GM10248 (cell line): ENCODE data around the gene AATF.

Experiments used
- CTCF ChIA-PET: fragments of 300-600 bp; sonication (Branson Sonifier 250); formaldehyde crosslinking; extraction: SDS; loops from one replicate; lab custom pipeline; 2021; ENCODE audit warnings: antibody characterized with exemption; lab: Yijun Ruan, JAX
- POLR2A ChIA-PET: fragments of 350-650 bp; sonication (Branson Sonifier 250); formaldehyde crosslinking; extraction: SDS; loops from one replicate; lab custom pipeline; 2020; ENCODE audit warnings: antibody characterized with exemption; lab: Yijun Ruan, JAX
- DNase-seq: peaks from one replicate; pipeline ENCODE4 v3.0.0; 2012; ENCODE audit errors: extremely low spot score
- TF ChIP-seq, protein P1 (sequence below): IDR thresholded peaks from 2 replicates; pipeline ENCODE4 v1.5.1; 2012; ENCODE audit warnings: mild to moderate bottlenecking, low read depth; ENCODE audit errors: extremely low read depth, missing control alignments, control extremely low read depth

The AATF gene

DNA sequence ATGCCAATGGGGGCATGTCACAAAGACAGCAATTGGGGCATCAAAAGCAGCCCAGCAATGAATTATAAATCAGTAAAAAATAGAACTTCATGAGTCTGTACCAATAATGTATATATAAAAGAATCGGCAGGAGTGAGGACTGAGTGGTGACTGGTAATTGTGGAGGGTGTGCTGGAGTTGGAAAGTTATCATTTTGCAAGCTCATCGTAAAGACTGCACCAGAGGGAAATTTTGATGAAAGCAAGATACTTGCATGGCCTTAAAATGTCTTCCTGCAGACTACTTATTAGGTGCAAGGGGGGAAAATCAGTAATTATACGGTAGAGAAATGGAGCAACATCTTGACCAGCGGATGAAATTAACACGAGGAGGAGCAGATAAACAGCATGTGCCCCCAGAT, 138.9 kb downstream of the AATF start:
- TF ChIP-seq, protein P1, sequence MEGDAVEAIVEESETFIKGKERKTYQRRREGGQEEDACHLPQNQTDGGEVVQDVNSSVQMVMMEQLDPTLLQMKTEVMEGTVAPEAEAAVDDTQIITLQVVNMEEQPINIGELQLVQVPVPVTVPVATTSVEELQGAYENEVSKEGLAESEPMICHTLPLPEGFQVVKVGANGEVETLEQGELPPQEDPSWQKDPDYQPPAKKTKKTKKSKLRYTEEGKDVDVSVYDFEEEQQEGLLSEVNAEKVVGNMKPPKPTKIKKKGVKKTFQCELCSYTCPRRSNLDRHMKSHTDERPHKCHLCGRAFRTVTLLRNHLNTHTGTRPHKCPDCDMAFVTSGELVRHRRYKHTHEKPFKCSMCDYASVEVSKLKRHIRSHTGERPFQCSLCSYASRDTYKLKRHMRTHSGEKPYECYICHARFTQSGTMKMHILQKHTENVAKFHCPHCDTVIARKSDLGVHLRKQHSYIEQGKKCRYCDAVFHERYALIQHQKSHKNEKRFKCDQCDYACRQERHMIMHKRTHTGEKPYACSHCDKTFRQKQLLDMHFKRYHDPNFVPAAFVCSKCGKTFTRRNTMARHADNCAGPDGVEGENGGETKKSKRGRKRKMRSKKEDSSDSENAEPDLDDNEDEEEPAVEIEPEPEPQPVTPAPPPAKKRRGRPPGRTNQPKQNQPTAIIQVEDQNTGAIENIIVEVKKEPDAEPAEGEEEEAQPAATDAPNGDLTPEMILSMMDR: no peak

DNA sequence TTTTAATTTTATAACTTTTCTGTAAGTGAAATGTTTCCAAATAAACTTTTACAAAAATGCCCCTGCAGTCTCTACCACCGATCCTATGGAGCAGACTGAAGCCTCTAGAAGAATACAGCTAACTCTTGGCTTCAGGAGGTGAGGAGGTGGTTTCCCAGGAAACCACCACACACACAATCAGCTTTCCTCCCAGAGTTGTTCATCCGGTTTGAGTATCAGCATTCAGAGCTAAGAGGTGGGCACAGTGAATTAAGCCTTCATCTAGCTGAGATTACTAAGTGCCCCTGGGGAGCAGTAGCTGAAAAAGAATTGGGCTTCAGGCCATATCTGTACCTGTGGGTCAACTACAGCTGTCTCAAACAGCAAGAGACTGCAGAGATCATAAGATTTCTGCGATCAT, 139.7 kb downstream of the AATF start:
- POLR2A ChIA-PET: no interaction called here
- no peak for DNase-seq
- CTCF ChIA-PET: interaction anchor here (0.9 to 2.4 kb wide), 3 partner anchors 10 to 42 kb away, joined by 3 to 7 read pairs (median 3); no protein-coding TSS in a partner anchor
- TF ChIP-seq, protein P1: no peak

More for the DNA sequence above, 138.9 kb downstream of the AATF start:
- DNase-seq: no peak
- POLR2A ChIA-PET: no interaction called here
- CTCF ChIA-PET: interaction anchor here (0.9 to 1.8 kb wide), 2 partner anchors 41 to 486 kb away, joined by 3 to 4 read pairs; partner anchors contain the start of gene MRM1

DNA sequence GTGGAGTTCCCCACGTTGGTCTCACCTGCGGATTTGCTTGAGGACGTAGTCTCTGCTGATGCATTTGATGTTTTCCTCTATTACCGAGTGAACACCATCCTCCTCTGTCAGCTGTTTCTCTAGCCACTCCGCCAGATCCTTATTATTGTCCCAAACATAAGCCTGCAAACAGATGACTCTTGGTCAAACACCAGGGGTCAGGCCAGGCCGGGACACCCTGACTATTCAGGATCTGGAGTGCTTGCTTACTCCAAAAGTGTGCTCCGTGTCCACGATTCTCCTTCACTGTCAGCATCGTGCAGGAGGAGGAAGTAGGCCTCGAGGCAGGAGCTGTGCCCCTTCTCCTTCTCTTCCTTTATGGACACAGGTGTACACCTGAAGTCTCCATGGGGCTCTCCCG, 140.2 kb downstream of the AATF start:
- POLR2A ChIA-PET: no interaction called here

DNA sequence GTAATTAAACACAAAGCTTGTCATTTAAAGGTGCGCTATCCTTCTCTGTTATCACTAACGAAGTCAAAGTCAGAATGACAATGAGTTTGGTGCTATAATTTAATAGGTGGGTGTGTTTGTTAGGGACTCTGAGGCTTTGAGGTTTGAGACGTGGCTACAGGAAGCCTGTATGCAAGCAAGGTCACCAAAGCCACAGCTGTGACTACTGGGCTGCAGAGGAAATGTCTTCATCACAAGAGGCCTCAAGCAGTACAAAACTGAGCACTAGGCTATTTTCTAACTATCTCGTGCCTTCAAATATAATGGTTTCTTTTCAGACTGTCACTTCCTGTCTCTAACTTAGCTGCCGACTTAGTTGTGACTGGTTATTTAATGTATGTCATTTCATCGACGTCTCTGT, 141.2 kb downstream of the AATF start:
- CTCF ChIA-PET: interaction anchor here (0.8 to 2.4 kb wide), 3 partner anchors 14 to 42 kb away, joined by 3 to 7 read pairs (median 3); no protein-coding TSS in a partner anchor
- peak; percentile 61 for DNase-seq
- POLR2A ChIA-PET: no interaction called here
- TF ChIP-seq, protein P1: no peak

More for the DNA sequence above, 140.2 kb downstream of the AATF start:
- CTCF ChIA-PET: interaction anchor here (0.8 to 2.4 kb wide), 4 partner anchors 9 to 42 kb away, joined by 3 to 7 read pairs (median 3); no protein-coding TSS in a partner anchor
- DNase-seq: no peak
- TF ChIP-seq, protein P1: no peak

DNA sequence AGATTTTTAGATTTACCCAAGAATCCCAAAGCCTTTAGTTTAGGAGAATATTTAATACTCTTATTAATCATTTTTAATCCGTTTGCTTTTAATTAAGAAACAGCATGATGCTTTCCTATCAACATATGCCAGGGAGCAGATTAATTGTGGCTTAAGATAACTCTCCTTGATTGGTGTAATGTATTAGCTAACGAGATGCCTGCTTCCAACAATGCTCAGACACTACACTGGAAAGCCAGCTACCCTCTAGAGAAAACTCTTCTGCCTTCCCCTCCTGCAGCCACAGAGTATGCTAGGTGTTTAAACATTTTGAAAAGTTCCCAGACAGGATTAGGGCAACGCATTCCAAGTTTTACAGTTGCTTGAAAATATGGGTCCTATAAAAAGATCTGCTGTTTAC, 142.2 kb downstream of the AATF start:
- ChIA-PET CTCF (interaction anchor here (1.1 kb wide), 1 partner anchor 463 kb away, joined by 3 read pairs; no protein-coding TSS in a partner anchor), POLR2A (no interaction called here)
- TF ChIP-seq, protein P1: no peak
- DNase-seq: no peak

DNA sequence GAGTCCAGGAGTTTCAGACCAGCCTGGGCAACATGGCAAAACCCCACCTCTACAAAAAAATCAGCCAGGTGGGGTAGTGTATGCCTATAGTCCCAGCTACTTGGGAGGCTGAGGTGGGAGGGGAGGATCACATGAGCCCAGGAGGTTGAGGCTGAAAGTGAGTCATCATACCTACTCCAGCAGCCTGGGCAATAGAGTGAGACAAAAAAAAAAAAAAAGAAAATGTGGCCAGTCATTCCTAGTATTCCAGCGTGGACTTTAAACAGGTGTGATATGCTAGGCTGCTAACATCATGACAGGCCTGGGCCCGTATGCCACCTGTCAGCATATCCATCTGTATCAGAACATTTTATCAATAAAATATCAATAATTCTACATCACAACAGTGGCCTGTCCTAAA, 143.3 kb downstream of the AATF start:
- CTCF ChIA-PET: interaction anchor here (0.7 kb wide), 1 partner anchor 17 kb away, joined by 3 read pairs; no protein-coding TSS in a partner anchor
- TF ChIP-seq, protein P1: no peak

DNA sequence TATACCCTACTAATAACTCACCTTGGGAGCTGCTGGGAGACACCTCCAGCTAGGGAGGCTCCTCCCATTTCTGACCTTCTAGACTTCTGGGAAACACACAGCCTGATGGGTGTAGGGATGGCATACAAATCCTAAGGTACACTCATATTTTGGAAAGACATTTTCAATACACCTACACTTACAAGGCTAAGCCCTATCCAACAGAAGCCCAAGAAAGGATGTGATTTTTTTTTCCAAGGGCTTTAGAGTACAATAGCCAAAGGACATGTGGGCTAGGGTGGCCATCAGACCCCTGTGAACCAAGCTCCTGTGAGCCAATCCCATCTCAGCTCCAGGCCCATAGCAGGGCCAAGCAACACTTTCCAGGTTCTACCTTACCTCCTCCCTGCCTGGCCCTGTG, 143.9 kb downstream of the AATF start:
- CTCF ChIA-PET: no interaction called here
- DNase-seq: no peak
- POLR2A ChIA-PET: no interaction called here
- TF ChIP-seq, protein P1: no peak

More for the DNA sequence above, 143.3 kb downstream of the AATF start:
- POLR2A ChIA-PET: no interaction called here
- DNase-seq: no peak
